GM10266 (cell line): Measurements from ENCODE around the gene PACRG.
"Not testable (repeated sequence)": the region's sequence is repeated elsewhere in the genome, so short reads cannot be mapped to it uniquely, and the experiment has no call there.

ENCODE experiments used
- DNase-seq: peaks from one replicate; pipeline ENCODE4 v3.0.0; 2012; ENCODE audit errors: extremely low spot score
- TF ChIP-seq, protein P1 (sequence below): IDR thresholded peaks from 2 replicates; pipeline ENCODE4 v1.5.1; 2012; ENCODE audit warnings: mild to moderate bottlenecking, low read depth; ENCODE audit not compliant: control insufficient read depth, insufficient read depth; ENCODE audit errors: missing control alignments

The PACRG gene

GRCh38 chr6:163310096-163310972 lies 582.6 kb downstream of the PACRG start:
- TF ChIP-seq, protein P1, sequence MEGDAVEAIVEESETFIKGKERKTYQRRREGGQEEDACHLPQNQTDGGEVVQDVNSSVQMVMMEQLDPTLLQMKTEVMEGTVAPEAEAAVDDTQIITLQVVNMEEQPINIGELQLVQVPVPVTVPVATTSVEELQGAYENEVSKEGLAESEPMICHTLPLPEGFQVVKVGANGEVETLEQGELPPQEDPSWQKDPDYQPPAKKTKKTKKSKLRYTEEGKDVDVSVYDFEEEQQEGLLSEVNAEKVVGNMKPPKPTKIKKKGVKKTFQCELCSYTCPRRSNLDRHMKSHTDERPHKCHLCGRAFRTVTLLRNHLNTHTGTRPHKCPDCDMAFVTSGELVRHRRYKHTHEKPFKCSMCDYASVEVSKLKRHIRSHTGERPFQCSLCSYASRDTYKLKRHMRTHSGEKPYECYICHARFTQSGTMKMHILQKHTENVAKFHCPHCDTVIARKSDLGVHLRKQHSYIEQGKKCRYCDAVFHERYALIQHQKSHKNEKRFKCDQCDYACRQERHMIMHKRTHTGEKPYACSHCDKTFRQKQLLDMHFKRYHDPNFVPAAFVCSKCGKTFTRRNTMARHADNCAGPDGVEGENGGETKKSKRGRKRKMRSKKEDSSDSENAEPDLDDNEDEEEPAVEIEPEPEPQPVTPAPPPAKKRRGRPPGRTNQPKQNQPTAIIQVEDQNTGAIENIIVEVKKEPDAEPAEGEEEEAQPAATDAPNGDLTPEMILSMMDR: no peak
- no peak for DNase-seq

- DNase-seq: no peak
- TF ChIP-seq, protein P1: no peak
These were observed 583.2 kb downstream of the PACRG start for GRCh38 chr6:163310973-163311383.

DNA sequence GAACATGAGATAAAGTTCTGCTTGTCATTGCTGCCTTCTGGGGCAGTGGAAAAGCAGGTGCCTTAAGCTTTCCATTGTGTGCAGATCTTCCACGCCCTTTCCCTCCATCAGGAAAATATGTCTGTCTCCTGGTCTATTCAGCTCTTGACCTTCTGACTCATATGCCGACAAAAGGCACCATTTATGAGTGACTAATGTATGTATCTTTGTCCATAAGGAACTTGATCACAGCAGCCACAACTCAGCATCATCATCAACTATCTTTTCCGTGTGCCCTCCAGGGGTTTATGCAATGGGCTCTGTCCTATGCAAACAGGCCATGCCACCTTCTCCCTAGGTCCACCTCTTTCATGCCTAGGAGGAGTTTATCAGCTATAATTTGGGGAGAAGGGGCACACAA lies 584.1 kb downstream of the PACRG start:
- no peak for DNase-seq

GRCh38 chr6:163313566-163313965 lies 585.8 kb downstream of the PACRG start:
- no peak for DNase-seq
- TF ChIP-seq, protein P1: no peak

More for the DNA sequence above, 584.1 kb downstream of the PACRG start:
- TF ChIP-seq, protein P1: no peak

- TF ChIP-seq, protein P1: no peak
- no peak for DNase-seq
These were observed 586.2 kb downstream of the PACRG start for GRCh38 chr6:163313981-163314380.

DNA sequence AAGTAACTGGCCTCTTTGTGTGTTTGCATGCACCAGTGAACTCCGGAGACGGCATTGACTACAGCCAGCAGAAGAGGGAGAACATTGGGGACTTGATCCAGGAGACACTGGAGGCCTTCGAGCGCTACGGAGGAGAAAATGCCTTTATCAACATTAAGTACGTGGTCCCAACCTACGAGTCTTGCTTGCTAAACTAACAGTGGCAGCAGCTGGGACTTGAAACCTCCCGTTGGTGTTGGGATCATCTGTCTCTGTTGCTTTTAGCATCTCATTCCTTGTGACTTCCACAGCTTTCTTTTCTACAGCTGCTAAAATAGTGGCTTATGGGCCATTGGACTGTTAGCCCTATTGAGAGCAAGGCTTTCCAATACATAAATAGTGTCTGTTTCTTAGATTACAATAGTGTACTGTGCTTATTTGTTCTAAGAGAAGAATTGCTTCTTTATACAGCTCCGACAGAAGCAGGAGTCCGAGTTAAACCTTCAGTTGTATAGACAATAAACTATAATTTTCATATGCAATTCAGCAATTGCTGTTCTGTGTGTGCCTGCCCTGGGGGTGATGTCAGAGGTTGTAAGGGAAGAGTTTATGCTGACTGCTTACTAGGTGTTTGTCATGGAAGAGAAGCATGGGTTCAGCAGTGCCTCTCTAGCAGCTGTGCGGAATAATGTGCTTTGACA lies 587.2 kb downstream of the PACRG start:
- DNase-seq: no peak
- TF ChIP-seq, protein P1: no peak

- not testable (repeated sequence) for DNase-seq
These were observed 589.2 kb downstream of the PACRG start for GRCh38 chr6:163316866-163317495.
